GM19099 (cell line): ENCODE measurements around the gene FPR2.

Experiments used
- POLR2A ChIP-seq: IDR thresholded peaks from 3 replicates; pipeline ENCODE4 v1.6.1; 2011; ENCODE audit warnings: low read depth; ENCODE audit not compliant: insufficient read length; ENCODE audit errors: extremely low read depth

FPR2 gene

DNA sequence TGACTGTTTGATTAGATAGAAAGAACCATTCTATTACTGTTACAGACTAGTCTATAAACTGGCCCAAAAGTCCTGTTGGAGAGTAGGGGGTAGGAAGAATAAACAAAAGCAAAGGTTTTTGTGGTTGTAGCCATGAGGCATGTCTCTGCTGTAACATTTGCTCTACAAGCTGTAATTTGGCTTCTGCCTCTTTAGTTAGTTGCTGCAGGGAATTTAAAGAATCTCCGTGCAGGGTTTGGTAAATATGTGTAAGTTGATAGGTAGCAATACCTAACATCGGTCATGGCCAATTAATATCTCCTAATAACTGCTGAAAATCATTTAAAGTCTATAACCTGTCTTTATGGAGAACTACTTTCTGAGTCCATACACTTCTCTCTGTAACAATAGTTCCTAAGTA is 46.9 kb downstream of the FPR2 start:
- no peak for TF ChIP-seq POLR2A

GRCh38 chr19:51808333-51808986 is 47.5 kb downstream of the FPR2 start:
- TF ChIP-seq POLR2A = no peak

GRCh38 chr19:51809787-51810186 is 48.8 kb downstream of the FPR2 start:
- no peak for TF ChIP-seq POLR2A

DNA sequence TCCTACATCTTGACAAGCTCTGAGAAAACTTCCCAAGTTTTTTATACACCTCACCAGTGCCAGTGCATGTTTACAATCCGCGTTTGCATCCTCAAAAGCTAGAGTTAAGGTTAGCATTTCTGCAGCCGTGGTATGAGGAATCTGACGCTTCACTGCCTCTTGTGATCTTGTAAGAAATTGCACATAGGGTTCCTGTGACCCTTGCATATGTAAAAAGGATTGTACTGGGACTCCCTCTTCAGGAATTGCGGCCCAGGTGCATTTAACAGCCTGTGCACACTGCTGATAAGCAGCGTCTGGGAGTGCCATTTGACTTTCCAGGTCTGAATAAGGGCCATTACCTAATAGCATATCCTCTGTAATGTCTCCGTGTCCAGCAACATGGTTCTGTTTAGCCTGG is 49.2 kb downstream of the FPR2 start:
- no peak for TF ChIP-seq POLR2A

DNA sequence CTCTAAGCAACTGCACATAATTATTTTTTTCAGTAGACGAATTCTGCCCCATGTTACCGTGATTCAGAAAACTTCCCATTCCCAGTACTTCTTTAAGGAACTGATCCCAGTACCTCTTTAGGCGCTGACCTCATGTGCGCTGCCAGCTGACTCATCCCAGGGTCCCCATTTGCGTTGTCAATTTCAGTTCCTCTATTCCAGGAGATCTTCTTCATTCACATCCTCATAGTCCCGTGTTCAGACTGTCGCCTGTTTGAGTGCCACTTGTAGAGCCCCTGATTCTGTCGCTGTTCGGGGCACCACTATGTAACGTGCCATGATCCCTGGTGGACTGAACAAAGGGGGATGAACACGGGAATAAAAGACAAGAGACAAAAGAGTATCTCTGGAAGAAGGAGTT is 50.4 kb downstream of the FPR2 start:
- no peak for TF ChIP-seq POLR2A

DNA sequence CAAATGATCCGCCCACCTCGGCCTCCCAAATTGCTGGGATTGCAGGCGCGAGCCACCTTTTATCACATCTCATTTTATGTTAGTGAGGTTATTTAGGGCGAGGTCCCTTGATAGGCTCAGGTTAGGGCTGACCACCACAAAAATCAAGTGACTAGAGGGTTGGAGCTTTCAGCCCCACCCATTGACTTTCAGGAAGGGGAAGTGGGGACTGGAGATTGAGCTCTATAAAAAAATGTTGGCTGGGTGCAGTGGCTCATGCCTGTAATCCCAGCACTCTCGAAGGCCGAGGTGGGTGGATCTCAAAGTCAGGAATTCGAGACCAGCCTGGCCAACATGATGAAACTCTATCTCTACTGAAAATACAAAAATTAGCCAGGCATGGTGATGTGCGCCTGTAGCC is 54.1 kb downstream of the FPR2 start:
- no peak for TF ChIP-seq POLR2A

GRCh38 chr19:51816711-51817110 is 55.7 kb downstream of the FPR2 start:
- no peak for TF ChIP-seq POLR2A

- no peak for TF ChIP-seq POLR2A
These were observed 59.0 kb downstream of the FPR2 start for GRCh38 chr19:51820011-51820410.
